ENCODE results near the gene ANKRD30A.

GRCh38 chr10:37268266-37268665 lies 142.9 kb downstream of the ANKRD30A start:
- TF ChIP-seq CTCF (IDR thresholded peaks at IDR 0.05) (no peak), POLR2A (IDR thresholded peaks at IDR 0.05) (no peak)
